Stimulated activated naive CD4-positive, alpha-beta T cell (primary cell): ENCODE results near the gene PLD5.

Experiments used
- DNase-seq, 6 experiments: peaks; one replicate each; lab custom pipeline; 2025; lab: John Stamatoyannopoulos, UW

Gene PLD5

DNA sequence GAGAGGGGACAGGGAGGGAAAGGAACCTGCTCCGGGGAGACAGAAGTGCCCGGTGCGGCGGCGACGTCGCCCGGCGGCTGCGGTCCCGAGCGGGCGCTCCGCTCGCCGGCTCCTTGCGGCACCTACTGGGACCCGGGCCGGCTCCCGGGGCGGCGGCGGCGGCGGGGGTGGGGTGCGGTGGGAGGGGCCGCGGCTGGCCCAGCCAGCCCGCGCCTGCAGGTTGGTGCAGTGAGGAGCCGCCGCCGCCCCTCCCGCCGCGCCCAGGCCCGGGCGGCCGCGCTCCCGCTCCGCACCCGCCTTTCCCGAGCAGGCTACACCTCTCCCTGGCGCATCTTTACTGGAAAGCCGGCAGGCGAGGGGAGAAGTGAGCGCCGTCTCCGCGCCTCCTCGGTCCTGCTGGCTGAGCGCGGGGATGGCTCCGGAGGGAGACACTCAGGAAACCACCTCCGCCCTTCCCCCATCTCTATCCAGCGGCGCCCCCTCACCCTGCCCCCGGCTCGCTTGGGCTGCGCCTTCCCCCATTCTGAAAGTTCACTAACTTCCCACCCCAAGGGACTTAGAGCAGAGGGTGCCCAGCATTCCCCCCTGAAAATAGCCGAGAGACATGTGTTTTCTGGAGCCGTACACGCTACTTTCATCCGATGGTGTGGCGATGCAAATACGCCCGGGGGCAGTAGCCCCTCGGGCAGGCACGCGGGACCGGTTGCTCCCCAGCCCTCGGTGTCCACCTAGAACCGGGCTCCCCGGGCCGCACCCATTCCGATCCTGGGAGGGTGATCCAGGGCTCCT lies at the start of gene PLD5:
PLD5 (minus strand) TSS at position 127 of the 789 bp plus-strand sequence.
- no peak for DNase-seq

DNA sequence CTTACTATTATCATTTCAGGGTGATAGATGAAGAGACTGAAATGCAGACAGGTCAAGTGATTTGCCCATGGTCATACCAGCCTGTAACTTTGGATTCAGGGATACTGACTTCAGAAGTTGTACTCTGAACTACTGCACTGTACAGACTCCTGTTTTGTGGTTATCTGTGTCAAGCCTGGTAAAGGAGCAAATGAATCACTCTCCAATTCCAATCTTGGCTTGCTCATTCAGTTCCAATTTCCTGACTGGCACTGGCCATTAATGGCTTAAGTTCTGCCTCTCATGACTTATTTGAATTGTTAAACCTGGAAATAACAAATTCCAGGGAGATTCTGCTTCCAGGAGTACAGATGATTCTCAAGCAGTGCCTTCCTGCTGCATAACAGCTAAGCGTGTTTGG lies 45.4 kb upstream of the PLD5 start:
- DNase-seq, result no peak

DNA sequence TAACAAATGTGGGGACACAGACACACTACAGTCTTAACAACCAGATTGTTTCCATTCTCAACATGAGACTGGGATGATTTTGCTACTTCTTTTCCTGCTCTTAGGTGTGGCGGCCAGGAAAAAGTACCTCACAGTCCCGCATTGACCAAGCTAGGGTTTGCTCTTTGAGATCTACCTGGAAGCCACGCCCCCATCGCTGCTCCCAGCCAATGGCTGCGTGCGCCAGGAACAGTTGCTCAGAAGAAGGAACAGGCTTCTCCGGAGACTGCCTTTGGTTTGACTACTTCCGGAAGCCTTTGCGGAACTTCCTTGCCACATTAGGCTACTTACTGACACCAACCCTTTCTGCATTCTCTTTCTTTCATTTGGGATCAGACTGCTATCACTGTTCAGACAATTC lies 44.2 kb upstream of the PLD5 start:
- DNase-seq, result no peak

DNA sequence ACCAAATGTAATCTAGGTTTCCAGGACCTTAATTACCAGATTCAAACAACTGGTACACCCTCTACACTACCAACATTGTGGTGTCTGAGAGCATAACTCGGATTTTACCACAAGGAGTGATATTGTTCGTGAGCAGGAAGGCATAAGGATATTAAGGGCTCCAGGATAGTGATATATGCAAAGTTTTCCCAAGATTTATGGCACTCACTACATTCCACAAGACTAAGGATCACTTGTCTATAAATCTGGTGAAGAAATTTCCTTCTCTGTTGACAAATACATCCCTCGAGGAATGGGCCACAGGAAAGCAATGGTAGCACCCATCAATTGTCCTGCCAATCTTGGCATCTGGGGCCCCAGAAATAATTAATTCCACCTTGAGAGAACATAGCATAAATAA lies 43.1 kb upstream of the PLD5 start:
- no peak for DNase-seq

DNA sequence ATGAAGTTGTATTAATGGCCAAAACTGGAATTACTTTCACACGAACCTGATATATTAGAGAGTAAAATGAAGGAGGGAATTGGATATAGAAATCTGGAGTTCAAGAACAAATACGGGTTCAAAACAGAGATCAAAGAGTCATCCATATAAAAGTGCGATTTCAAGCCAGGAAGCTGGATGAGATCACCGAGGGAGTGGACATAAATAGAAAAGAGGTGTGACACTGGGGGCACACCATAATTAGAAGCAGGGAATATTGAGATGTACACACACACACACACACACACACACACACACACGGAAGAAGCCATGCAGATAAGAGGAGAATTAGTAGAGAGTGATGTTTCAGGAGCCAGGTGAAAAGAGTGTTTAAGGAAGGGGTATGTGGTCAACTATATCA lies 32.3 kb upstream of the PLD5 start:
- DNase-seq, result no peak

DNA sequence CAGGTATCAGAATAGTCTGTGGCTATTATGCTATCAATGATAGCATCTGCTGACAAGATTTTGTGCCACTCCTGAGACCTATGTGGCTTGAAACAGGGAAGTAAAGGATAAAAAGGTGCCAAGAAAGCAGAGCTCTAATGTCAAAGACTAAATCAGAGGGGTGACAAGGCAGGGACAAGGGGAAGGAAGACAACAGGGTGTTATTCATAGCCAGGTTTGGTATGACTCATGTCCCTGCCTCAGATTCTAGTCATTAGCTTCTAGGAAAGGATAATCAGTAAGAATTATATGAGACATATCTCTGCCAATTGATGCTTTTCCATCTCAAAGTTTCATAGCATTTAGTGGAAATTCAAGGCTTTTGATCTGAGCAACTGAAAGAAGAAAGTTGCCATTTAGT lies 31.8 kb upstream of the PLD5 start:
- no peak for DNase-seq

DNA sequence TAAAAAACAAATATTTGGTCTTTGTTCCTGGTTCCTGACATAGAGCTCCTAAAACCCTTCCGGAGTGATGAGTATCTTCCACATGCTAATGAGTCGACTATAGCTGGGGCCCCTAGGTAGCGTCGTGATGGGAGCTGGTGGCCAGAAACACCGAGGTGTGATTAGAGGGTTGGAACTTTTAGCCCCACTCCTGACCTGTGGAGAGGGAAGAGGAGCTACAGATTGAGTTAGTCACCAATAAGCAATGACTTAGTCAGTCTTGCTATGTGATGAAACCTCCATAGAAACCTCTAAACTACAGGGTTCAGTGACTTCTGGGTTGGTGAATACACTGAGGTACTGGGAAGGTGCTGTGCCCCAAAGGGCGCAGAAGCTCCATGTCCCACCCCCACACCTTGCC lies 30.1 kb upstream of the PLD5 start:
- DNase-seq, result no peak

DNA sequence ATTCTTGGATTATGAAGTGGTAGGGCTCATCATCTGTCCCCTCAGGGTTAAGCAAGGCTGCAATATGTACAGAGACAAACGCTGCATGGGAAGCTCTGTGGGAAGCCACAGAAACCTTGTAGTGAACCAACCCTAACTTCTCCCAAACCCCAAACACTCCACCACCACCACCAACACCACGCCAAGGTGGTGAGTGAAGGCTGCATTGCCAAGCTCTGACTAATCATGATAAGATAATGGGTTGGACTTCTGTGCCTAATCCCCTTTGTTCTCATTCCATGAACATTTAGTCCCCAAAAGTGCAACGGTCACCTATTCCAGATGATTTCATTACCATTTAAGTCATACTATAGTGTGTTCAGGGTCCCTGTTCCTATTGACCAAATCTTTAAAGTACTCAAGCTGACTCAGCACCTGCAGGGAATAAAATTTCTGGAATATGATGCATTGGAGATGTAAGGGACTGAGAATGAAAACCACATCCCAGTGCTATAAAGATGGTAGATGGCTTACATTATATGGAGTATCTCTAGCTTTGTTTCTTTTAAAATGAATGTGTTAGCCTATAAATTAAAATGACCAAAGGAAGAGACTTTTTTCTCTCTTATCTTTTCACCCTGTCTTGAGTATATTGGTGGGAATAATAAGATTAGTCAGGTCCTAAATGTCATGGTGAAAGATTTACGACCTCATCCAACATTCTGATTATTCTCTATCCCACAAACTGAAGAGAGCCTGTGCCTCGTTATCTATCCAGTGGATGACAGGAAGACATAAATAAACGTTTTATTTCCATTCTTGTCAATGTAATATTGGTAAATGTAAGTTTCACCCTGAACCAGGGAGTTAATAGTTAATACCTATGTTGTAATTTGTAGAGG lies 22.6 kb upstream of the PLD5 start:
- DNase-seq, result no peak

DNA sequence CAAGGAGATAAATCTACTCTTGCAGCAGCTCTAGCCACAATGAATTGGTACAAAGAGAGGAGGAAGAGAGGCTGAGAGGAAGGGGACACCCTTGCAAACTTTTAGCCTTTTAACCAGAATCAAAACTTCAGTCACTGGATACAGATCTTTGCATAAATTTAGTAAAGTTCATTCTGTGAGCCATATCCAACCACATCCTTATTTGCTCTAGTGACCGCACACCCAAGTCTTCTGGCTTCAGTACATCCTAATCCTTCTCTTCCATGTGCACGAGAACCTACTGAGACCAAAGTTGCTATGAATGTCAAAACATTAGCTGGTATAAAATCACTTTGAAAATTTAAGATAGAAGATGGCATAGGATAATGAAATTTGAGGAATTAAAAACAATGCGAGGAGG lies 21.9 kb upstream of the PLD5 start:
- DNase-seq, result no peak

DNA sequence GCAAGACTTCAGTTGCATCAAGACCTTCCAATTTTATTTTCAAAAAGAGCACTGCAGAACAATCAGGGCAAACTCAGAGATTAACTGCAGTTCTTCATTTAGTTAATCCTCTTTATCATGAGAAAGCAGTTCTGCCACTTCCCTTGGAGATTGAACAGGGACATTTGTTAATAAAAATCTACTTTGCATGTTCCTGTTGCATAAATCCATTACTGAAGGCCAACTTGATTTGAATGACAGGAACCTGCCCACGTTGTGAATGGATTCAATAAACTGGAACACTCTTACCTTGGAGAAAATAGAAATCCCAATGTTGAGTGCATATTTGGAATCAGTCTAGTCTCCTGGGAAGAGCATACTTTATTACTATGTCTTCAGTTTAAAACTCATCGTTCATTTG lies 19.6 kb upstream of the PLD5 start:
- DNase-seq, result no peak

DNA sequence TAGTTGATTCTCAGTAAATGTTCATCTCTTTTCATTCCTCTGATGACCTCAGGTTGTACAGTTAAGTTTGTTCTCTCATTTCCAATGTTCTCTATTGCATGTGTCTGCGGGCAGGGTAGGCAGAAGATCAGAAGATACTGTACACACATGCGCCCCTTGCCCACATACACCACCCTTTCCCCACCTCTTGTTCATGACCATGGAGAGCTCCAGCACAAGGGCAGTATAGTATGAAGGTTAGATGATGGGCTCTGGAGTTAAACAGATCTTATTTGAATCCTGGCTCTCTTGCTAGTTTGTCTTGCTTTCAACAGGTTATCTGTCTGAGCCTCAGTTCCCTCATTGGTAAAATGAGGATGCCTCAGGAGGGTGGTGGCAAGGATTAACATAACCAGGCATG lies 17.8 kb upstream of the PLD5 start:
- DNase-seq, result no peak

DNA sequence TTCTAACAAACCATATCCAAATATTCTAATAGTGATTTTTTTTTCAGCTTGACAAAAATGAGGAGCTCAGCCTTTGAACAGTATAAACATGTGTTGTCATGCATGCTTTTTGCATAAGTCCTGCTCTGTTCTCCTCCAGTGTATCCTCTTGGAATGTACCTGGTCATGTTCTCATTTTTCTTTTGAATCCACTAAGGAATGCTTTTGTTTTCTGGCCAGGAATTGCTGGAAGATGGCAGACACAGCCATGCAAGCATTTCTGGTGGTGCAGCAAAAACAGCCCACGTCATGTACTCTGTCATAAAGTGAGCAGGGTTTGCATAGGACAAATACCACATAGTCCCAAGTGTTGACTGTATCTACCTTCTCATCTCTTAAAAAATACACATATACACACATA lies 11.5 kb upstream of the PLD5 start:
- DNase-seq, result no peak

DNA sequence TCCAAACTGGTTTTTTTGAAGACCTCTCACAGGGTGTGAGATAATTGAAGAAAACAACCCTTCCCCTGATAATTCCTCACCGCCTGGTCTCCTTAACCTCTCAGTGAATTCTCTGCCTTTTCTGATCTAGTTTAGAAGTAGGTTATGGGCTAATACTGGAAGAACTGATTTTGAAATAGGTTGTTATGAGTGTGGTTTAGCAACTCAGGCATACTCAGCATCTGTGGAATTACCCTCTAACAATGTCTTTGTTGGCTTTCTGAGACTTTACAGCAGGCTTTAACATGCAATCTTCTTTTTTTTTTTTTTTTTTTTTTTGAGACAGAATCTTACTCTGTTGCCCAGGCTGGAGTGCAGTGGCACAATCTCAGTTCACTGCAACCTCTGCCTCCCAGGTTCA lies 10.3 kb upstream of the PLD5 start:
- DNase-seq, result no peak

DNA sequence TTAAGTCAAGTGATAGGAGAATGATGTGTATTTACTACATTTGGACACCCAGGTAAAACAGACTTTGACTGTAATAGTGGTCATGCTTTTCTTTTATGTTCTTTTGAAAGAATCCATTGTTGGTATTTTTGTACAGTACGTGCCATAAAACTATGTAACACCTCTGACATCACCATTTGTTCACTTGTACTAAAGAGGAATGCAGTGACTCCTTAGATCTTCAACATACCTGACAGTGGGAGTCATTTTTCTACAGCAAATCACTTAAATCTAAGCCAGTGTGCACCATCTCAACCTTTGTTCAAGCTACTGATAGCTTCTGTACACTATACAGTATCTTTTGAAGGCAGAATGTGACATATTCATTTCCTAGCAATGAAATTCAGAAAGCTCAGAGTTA lies 6.3 kb upstream of the PLD5 start:
- DNase-seq, result no peak

DNA sequence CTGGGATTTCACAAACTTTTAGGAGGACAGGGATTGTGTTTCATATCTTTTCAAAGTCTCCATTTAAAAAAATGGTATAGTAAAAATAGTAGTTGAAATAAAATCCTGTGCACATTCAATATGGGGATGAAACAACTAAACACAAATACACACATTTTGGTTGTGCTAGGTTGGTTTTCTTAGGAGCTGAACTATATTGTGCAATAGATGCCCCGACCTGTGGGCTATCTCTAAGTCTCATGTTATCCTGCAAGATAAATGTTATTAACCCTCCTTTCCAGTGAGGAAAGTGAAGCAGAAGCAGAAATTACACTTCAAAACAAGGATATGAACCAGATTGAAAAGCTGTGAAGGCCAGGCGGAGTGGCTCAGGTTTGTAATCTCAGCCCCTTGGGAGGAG lies 1.3 kb upstream of the PLD5 start:
- no peak for DNase-seq

DNA sequence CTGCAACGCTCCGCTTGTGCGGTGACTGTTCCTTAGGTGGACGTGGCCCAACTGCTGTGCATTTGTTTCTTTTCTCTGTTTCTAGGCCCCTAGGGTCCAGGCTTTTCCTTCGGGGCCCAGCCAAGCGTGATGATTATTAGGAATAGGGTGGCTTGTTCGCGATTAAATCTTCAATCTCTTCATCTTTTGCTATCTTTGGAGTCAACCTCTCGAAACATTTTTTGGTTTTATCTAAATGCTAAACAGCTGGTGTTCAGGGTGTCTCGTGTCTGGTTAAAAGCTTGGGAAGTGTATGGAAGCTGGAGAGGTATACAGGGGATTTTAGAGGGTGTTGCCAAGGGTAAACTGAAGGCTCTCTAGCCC lies 844 bp upstream of the PLD5 start:
- DNase-seq, result no peak

DNA sequence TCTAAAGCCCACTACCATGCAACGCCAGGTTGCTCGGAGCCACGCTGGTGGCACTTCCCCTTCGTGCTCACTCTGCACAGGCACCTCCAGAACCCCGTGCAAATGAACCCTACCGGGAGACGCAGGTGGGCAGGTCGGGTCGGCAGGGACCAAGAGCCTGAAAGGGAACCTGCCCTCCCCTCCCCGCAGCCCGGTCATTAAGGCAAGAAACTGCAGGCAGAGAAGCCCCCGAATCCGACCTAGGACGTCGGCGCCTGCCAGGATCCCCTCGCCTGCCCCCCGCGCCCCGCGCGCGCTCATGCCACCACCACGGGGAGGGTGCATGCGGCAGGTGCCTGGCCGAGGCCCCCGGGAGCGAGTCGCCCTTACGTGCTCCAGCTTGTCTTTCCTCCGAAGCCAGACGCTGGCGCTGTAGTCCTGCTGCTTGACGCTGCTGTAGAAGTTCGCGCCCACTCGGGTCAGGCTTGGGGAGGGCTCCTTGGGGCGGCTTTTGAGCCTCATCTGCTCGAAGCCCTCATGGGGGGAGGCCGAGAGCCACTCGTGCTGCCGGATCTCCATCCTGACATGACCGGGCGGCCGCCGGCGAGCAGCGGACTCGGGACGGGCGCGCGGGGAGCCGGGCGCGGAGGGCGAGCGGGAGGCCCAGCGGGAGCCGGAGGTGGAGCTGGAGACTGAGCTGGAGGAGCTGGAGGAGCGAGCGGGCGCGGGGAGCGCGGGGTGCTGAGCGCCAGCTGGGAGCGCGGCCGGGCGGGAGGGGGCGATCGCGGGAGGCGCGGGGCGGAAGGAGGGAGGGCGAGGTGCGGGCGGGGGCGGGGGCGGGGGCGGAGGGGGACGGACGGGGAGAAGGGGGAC lies 552 bp downstream of the PLD5 start:
- DNase-seq, result no peak

DNA sequence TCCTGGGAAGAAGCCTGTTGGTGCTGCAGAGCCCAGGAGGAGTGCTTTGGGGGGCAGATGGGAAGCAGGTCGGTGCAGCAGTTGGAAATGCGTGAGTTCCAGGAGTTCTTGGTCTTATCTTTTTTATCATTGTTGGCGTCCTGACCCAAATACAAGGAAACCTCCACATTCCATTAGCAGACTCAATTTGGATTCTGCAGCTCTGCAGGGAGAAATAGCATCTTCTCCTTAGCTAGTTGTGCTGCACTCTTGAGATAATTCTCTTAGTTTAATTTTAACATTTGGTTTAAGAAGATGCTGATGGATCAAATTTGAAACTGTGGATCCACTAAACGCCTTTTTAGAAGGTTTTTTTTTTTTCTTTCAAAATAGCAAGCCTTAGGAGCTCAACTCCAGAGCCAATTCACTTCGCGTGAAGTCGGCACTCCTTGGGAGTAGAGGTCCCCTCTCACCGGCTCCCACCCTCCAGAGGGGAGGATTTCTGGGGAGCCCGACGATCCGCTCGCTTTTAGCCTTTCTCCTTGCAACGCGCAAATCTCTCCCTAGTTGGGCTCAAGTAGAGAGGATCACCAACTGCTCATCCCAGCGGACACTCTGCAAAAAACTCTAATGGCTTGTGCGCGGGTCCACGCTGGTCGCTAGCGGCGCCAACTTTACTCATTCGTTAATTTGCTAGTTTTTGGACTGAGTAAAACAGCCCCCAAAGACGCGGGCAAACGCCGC lies 1.3 kb downstream of the PLD5 start:
- DNase-seq, result no peak

DNA sequence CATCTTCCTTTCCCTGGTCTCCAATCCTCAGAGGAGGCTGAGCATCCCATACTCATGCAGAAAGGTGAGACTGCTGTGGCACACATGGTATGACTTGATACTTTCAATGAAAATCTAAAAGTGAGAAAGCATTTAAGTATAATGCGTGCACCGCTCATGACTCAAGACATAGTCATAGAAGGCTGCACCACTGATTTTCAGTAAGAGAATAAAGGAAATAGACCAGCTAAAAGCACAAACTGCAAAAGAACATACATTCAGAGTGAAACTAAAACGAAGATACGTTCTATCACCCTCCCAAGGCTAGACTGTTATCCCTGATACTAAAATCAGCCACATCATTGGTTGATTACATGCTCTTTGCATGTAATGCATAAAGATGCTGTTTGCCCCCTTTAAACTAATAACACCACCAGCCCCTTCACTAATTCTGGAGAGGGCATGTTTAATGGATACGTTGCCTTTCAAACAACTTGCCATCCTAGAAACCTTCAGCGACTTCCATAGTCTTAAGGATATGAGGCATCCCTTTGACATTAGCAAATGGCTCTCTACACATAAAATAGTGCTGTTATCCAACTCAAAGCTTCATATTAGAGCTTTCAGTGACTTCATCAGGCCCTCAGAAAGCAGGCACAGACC lies 2.1 kb downstream of the PLD5 start:
- no peak for DNase-seq

DNA sequence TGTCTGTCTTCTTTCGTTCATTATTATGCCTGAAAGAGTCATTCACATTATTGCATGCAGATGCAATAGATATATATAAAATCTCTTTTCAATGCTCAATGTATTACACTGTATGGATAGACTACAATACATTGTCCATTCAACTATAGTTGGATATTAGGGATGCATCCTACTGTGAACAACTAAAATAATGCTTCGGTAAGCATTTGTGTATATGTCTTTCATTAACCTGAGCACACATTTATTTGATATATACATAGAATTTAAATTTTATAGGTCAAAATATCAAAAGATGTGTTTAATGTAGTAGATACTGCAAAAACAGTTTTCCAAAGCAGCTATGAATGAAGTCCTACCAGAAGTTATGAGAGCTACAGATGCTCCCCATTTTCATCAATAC lies 8.9 kb downstream of the PLD5 start:
- no peak for DNase-seq

DNA sequence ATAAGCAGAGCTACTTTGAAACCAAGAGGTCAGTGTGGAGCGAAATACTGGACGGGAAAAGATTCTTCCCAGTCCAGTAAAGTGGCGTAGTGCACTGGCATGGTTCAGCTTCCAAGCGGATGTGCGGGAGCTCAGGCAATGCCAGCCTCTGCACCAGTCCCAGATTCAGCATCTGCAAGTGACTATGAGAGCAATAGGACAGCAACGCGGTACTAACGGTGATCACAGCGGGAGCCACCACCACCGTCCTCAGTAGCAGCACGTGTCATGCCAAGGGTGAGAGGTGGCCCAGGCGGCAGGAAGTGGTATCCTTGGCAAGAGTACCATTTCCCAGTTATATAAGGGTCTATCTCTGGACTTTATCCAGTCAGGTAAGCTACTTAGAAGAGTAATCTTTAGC lies 17.8 kb downstream of the PLD5 start:
- no peak for DNase-seq
